Parathyroid adenoma (tissue), 2 donors: ENCODE results near the gene SLC2A9.

Source experiments
- H2AFZ ChIP-seq: fragments of 300-600 bp; sonication (generic); one replicate; pipeline ENCODE4 v1.7.0; 2017; ENCODE audit warnings: antibody characterized with exemption, mild to moderate bottlenecking
- H3K27ac ChIP-seq: fragments of 300-600 bp; sonication (generic); one replicate; pipeline ENCODE4 v1.7.0; 2017
- H3K27me3 ChIP-seq: fragments of 300-600 bp; sonication (generic); one replicate; pipeline ENCODE4 v1.7.0; 2017; ENCODE audit warnings: low read length; ENCODE audit not compliant: control insufficient read depth, insufficient read depth
- H3K36me3 ChIP-seq: fragments of 300-600 bp; sonication (generic); one replicate; pipeline ENCODE4 v1.7.0; 2017; ENCODE audit warnings: low read length; ENCODE audit not compliant: control insufficient read depth, insufficient read depth
- H3K4me1 ChIP-seq: fragments of 300-600 bp; sonication (generic); one replicate; pipeline ENCODE4 v1.7.0; 2017; ENCODE audit warnings: control low read depth
- H3K4me2 ChIP-seq: fragments of 300-600 bp; sonication (generic); one replicate; pipeline ENCODE4 v1.7.0; 2017; ENCODE audit warnings: low read length
- H3K4me3 ChIP-seq: fragments of 300-600 bp; sonication (generic); one replicate; pipeline ENCODE4 v1.7.0; 2017; ENCODE audit warnings: low read depth, low read length
- H3K79me2 ChIP-seq: fragments of 300-600 bp; sonication (generic); one replicate; pipeline ENCODE4 v1.7.0; 2017; ENCODE audit warnings: control low read depth
- H3K9ac ChIP-seq: fragments of 300-600 bp; sonication (generic); one replicate; pipeline ENCODE4 v1.7.0; 2017; ENCODE audit warnings: mild to moderate bottlenecking
- H3K9me3 ChIP-seq: fragments of 300-600 bp; sonication (generic); one replicate; pipeline ENCODE4 v1.7.0; 2017; ENCODE audit warnings: low read length; ENCODE audit not compliant: control insufficient read depth
- TF ChIP-seq, protein P1 (sequence below): fragments of 300-600 bp; sonication (generic); IDR thresholded peaks from one replicate; pipeline ENCODE4 v1.7.0; 2017; ENCODE audit warnings: antibody characterized with exemption, mild to moderate bottlenecking
- donor health status: primary hyperparathyroidism.

The SLC2A9 gene

GRCh38 chr4:10033191-10033881, 12.0 kb upstream of the SLC2A9 start:
- Histone ChIP-seq H3K27me3 (no peaks in the 10 kb centered on the region), H3K79me2 (no peaks in the 10 kb centered on the region), H3K4me1 (peaks cover 5% of the 10 kb centered on the region), H3K4me2 (no peak overlapping the region), H3K9me3 (no peaks in the 10 kb centered on the region), H3K27ac (peak overlapping the region; percentile 32), H3K9ac (no peak overlapping the region), H2AFZ (peak overlapping the region; percentile 48), H3K36me3 (no peaks in the 10 kb centered on the region), H3K4me3 (no peak overlapping the region)
- TF ChIP-seq, protein P1, sequence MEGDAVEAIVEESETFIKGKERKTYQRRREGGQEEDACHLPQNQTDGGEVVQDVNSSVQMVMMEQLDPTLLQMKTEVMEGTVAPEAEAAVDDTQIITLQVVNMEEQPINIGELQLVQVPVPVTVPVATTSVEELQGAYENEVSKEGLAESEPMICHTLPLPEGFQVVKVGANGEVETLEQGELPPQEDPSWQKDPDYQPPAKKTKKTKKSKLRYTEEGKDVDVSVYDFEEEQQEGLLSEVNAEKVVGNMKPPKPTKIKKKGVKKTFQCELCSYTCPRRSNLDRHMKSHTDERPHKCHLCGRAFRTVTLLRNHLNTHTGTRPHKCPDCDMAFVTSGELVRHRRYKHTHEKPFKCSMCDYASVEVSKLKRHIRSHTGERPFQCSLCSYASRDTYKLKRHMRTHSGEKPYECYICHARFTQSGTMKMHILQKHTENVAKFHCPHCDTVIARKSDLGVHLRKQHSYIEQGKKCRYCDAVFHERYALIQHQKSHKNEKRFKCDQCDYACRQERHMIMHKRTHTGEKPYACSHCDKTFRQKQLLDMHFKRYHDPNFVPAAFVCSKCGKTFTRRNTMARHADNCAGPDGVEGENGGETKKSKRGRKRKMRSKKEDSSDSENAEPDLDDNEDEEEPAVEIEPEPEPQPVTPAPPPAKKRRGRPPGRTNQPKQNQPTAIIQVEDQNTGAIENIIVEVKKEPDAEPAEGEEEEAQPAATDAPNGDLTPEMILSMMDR = no peak

DNA sequence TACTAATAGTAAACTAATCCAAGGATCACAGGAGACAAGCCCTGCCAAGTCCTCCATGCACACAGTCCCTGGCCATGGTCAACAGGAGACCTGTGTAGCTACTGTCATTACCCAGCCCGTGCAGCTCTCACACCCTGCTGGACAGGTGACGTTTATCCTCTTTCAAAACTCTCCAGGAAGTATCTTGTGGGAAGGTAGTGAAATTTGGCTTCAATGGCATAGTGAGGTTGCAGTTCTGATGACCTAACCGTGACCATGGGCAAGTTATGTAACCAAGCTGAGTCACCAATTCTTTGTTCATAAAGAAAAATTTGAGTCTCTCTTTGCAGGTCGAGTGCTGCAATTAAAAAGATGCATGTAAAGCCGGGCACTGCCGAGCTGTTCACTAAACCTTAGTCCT, 11.3 kb upstream of the SLC2A9 start:
- no peaks in the 10 kb centered on the region for H3K9me3 ChIP-seq
- H3K27me3 ChIP-seq = no peaks in the 10 kb centered on the region
- peak overlapping the region; percentile 48 for H2AFZ ChIP-seq
- H3K4me3 ChIP-seq = no peak overlapping the region
- TF ChIP-seq, protein P1 = no peak
- no peaks in the 10 kb centered on the region for H3K79me2 ChIP-seq
- no peaks in the 10 kb centered on the region for H3K36me3 ChIP-seq
- H3K4me1 ChIP-seq = peaks cover 5% of the 10 kb centered on the region
- no peak overlapping the region for H3K4me2 ChIP-seq
- peak overlapping the region; percentile 32 for H3K27ac ChIP-seq
- no peak overlapping the region for H3K9ac ChIP-seq

DNA sequence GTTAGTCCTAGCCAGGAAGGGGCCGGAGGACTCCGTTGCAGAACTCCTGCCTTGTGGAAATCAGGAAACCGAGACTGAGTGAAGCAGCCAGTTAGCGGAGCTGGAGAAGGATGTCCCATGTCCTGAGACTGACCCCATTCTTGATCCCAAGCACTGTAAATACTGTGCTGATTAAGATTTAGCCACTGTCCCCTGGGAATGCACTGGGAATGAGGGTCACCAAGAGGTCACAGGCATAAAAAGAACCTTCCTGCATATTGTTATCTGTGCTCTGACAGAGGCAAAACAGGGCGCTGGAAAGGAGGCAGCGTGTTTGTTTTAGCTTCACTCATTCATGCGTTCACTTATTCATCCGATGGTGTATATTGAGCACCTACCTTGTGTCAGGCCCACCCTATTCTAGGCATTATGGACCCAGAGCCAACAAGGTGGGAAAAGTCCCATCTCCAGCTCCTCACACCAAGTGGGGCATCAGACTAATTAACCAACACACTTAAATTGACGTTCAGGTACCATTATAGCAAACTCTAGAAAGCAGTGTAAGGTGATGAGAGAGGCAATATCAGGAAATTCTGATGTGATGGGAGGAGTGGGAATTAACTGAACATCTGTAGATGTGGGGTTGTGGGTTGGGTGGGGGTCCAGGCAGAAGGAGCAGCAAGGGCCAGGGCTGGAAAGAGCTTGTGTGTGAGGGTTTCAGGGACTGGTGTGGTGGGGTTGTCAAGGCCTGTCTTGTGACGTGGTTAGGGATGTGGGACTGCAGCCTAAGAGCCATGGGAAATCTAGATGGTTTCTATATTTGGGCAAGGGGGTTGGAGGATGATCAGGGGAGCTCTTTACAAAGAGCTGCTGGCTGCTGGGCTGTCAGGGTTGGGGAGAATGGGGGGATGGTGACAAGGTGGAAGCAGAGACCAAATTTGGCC, 10.6 kb upstream of the SLC2A9 start:
- Histone ChIP-seq H3K4me2 (no peak overlapping the region), H3K9me3 (no peaks in the 10 kb centered on the region), H3K4me3 (no peak overlapping the region), H2AFZ (no peak overlapping the region), H3K4me1 (peaks cover 5% of the 10 kb centered on the region), H3K27me3 (no peaks in the 10 kb centered on the region), H3K27ac (peak overlapping the region; percentile 36), H3K9ac (no peak overlapping the region), H3K36me3 (no peaks in the 10 kb centered on the region), H3K79me2 (no peaks in the 10 kb centered on the region)
- TF ChIP-seq, protein P1 = no peak

GRCh38 chr4:10030972-10031667, 9.8 kb upstream of the SLC2A9 start:
- no peak overlapping the region for H3K4me2 ChIP-seq
- H3K79me2 ChIP-seq = no peaks in the 10 kb centered on the region
- H3K27ac ChIP-seq = no peak overlapping the region
- H3K36me3 ChIP-seq = no peaks in the 10 kb centered on the region
- no peak overlapping the region for H2AFZ ChIP-seq
- H3K9ac ChIP-seq = no peak overlapping the region
- no peaks in the 10 kb centered on the region for H3K27me3 ChIP-seq
- H3K4me1 ChIP-seq = peaks cover 5% of the 10 kb centered on the region
- H3K4me3 ChIP-seq = no peak overlapping the region
- TF ChIP-seq, protein P1 = no peak
- no peaks in the 10 kb centered on the region for H3K9me3 ChIP-seq
